C4-2B (cell line): ENCODE results near the gene SIX5.

Experiments used
- CTCF ChIP-seq: fragments of 450-650 bp; conservative IDR thresholded peaks from 2 replicates; pipeline ENCODE4 v1.5.1; 2017; ENCODE audit warnings: mild to moderate bottlenecking
- ZFX ChIP-seq: fragments of 450-650 bp; IDR thresholded peaks from 2 replicates; pipeline ENCODE4 v1.6.1; 2017

- TF ChIP-seq CTCF, result no peak
- TF ChIP-seq ZFX, result peak; percentile 39; the same call in 1 of the 2 replicates
These were observed 23.6 kb upstream of the SIX5 start, which contains the start of gene DMWD for GRCh38 chr19:45792470-45793177.
